GM18511 (cell line): ENCODE results near the gene ZNF143.
"Not testable (repeated sequence)": the region's sequence is repeated elsewhere in the genome, so short reads cannot be mapped to it uniquely, and the experiment has no call there.

Experiments
- ATAC-seq: cut with Tn5 transposase; IDR thresholded peaks from one replicate; pipeline ENCODE4 v1.9.1; 2021; ENCODE audit warnings: mild to moderate bottlenecking, moderate library complexity; ENCODE audit not compliant: unreplicated experiment

ZNF143 gene

DNA sequence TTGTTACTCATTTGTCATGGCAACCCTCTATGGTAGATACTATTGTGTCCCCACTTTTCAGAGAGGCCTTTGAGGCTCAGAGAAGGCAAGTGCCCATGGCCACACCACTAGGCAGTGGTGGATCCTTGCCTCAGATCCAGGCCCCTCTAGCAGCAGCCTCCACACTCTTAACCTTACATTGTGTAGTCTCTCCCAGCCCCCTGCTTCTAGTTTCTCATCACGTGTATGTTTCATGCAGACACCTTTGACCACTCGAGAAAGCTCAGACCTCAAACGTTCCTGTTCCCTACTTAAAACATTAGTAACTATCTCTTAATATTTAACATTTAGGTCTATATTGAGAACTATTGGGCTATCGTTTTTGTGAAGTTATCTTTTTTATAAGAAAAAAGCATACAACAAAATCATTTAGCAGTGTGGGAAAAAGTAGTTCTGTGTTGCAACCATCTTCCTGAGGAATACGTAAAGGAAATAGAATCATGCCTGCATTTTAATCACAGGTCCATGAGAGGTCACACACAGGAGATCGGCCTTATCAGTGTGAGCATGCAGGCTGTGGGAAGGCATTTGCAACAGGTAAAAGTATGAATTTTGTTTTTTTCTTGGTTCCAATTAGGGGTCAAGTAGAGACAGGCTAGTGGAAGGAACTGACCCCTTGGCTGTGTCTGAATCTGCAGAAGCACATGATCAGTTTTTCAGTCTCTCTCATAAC lies 35.1 kb downstream of the ZNF143 start:
- ATAC-seq, result no peak

DNA sequence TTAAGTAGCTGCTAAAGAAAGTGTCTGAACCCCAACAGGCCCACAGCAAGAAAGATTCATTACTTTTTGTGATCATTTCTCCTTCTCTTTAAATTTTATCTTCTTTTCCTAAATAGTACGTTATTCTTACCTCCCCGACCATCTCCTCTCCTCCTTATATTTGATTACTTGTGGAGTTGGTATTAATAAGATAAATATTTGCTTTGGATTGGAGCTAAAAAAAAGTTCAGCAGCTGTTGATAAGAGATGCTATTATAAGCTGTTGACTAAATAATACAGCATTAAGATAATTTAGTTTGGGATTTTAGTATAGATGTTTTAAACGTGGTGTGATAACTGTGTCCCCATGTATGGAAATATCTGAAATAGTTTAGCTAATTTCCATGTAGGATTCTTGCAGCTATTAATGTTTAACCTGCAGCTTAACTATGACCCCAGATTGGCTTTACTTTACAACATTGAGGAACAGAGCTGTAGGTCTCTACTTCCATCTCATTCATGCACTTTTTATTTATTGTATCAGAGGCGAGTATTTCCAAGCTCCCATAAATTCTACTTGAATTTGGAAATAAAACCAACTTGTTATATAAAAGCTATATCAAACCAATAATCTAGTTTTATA lies 37.8 kb downstream of the ZNF143 start:
- no peak for ATAC-seq

GRCh38 chr11:9506489-9507276 lies 45.9 kb downstream of the ZNF143 start:
- no peak for ATAC-seq

- ATAC-seq, result no peak
These were observed 46.4 kb downstream of the ZNF143 start for GRCh38 chr11:9507277-9507580.

DNA sequence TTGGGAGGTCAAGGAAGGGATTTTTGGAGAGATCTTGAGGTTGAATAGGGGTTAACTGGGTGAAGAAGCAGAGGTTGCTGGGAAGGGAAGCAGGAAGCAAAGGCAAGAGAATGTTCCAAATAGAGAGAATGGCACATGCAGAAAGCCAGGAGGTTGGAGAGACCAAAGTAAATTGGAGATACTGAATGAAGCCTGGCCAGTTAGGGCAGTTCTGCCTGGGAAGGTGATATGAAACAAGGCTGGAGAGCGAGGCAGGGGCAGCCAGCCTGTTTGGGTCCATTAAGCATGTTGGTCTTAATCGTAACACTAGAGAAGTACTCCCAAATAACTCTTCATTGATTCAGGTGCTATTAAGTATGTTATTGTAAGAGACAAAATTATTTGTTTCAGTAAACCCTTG lies 48.2 kb downstream of the ZNF143 start:
- no peak for ATAC-seq

GRCh38 chr11:9512370-9513019 lies 51.7 kb downstream of the ZNF143 start:
- ATAC-seq, result no peak

GRCh38 chr11:9514576-9514975 lies 53.8 kb downstream of the ZNF143 start:
- ATAC-seq, result not testable (repeated sequence)

DNA sequence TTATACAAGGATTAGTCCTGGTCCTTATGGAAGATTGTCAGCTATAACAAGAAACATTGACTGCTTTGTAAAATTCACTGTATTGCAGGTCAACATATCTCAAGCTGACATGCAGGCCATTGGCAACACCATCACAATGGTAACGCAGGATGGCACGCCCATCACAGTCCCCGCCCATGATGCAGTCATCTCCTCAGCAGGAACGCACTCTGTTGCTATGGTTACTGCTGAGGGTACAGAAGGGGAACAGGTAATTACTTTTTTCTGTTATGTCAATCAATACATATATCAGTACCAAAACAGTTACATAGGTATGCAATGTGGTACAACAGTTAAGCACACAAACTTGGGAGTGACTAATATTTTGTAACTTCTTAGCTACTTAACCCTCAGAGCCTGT lies 55.3 kb downstream of the ZNF143 start:
- no peak for ATAC-seq

DNA sequence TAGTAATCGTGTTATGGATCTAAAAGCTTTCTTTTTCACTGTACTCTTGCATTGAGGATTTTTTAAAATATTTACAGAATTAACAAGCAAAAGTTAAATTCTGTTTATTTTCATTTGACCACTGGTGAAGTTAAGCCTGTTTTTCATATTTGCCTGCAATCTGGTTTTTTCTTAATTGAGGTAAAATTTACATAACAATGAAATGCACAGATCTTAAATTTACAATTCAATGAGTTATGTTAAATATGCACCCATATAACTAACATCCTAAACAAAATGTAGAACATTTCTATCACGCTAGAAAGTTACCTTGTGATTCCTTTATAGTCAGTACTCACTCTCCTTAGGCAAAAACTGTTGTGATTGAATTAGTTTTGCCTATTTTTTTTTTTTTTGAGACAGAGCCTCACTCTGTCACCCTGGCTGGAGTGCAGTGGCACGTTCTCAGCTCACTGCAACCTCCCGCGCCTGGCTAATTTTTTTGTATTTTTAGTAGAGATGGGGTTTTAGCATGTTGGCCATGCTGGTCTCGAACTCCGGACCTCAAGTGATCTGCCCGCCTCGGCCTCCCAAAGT lies 58.1 kb downstream of the ZNF143 start:
- ATAC-seq, result no peak

DNA sequence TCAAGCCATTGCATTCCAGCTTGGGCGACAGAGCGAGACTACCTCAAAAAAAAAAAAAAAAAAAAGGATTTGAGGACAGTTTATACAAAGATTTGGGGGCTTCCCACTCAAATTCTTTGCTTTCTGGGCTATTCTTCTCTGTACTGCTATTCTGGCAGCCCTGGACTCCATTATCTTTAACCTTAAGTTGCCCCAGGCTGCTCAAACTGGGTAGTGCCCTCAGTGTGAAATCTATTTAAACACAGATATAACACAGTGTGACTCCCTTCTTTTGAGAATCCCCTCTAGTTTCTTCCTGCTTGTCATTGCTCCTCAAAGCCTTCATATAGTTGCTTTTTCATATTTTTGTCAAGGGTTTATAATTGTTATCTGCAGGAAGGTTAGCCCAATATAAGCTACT lies 63.2 kb downstream of the ZNF143 start:
- ATAC-seq, result no peak

DNA sequence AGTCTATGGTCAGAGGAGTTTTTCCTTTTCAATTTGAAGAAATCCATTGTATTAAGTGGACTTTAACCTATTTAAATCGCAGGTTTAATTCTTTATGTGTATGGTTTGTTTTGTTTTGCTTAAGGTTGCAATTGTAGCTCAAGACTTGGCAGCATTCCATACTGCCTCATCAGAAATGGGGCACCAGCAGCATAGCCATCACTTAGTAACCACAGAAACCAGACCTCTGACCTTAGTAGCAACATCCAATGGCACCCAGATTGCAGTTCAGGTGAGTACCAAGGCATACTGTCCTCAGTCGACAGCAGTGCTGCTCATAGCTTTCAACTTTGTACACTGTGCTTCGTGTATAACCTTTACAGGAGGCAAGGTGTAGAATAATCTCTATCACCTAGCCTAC lies 64.3 kb downstream of the ZNF143 start:
- no peak for ATAC-seq

DNA sequence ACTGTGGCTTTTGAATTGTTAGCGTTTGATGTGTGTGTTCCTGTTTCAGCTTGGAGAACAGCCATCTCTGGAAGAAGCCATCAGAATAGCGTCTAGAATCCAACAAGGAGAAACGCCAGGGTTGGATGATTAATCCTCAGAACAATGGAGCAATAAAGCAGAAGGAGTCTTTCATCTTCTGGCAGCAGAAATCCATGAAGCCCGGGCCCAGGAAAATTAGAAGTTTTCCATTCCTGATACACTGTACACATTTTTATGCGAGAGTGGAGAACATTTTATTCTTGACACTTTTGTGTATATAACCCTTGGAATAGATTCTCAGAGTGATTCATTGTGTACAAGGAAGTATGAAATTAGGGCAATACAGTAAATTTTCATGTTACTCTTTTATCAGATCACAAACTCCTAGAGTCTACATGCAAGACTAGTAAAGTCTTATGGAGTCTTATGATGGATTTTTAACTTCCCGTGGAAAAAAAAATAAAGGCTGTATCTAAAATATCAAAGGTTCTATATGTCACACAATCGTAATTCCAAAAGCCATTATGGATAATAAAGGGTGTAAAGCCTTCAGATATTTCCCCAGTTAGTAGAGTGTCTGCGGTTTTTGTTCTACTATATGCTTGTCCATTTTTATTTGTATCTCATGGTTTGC lies 66.8 kb downstream of the ZNF143 start:
- no peak for ATAC-seq

- ATAC-seq, result no peak
These were observed 67.3 kb downstream of the ZNF143 start for GRCh38 chr11:9528136-9528501.

GRCh38 chr11:9528573-9529333 lies 67.9 kb downstream of the ZNF143 start:
- no peak for ATAC-seq

DNA sequence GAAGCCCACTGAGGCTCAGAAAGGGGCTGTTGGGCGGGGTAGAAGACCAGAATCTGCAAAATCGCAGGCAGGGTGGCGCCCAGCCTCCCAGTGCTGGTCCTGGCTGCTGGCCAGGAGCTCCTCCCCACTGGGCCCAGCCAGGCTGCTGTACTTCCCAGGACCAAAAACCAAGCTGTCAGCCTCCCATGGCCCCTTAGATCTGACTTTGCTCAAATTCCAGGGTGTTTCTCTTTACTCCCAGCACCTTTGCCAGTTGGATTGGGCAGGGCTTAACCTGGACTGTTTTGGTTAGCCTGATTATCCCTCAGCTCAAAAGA lies 68.5 kb downstream of the ZNF143 start:
- no peak for ATAC-seq

- ATAC-seq, result no peak
These were observed 69.3 kb downstream of the ZNF143 start for GRCh38 chr11:9530020-9530621.

DNA sequence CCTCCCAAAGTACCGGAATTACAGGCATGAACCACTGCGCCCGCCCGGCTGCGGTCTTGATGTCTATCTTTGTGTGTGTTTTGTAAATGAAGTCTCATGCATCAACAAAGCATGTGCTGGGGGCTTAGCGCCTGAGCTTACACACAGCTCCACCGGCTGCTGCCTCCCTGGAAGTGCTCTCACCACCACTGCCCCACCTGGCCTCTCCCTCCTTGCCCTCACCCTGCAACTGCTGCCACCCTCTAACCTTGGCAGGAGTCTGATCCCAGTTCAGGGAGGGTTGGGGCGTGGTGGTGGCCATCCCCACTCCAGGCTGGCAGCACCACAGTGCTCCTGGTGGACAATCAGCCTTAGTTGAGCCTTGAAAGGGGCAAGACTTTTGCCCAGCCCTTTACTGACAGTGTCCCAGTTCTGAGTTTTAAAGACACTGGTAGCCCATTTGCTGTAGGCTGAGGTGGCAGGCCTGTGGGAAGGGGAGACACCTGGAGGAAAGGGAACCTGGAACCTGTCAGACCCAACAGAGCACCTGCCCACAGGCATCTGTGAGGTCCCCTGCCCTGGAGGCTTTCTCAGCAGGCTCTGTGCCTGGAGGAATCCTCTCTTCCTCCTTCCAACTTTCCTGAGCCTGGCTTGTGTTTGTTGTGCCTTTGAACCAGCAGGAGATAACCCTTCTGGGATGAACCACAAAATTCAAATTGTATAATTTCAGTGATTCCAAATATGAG lies 70.3 kb downstream of the ZNF143 start:
- ATAC-seq, result no peak

DNA sequence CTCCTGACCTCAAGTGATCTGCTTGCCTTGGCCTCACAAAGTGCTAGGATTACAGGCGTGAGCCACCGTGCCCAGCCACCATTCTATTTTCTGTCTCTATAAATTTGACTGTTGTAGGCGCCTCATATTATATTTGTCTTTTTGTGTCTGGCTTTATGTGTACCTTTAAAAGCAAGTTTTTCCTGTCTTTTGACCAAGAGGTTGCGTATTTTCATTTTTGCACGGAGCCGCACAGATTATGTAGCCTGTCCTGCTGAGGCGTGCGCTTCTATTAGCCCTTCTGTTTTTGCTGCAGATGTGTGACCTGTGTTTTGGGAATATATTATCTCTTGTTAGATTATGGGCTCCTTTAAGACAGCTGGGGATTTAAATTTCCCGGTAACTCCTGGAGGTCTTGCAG lies 72.2 kb downstream of the ZNF143 start:
- ATAC-seq, result no peak

- no peak for ATAC-seq
These were observed 73.1 kb downstream of the ZNF143 start for GRCh38 chr11:9533736-9534473.
